B cell (primary cell): ENCODE results near the gene ZNF358.

Source experiments
- EZH2 ChIP-seq: IDR thresholded peaks from 2 replicates; pipeline ENCODE4 v1.6.1; 2012; ENCODE audit warnings: borderline replicate concordance, low read depth, mild to moderate bottlenecking, moderate library complexity, low read length; ENCODE audit not compliant: insufficient read depth, poor library complexity, severe bottlenecking
- TF ChIP-seq, protein P1 (sequence below): fragments of 200-600 bp; IDR thresholded peaks from one replicate; pipeline ENCODE4 v1.8.0; 2022; ENCODE audit warnings: antibody characterized with exemption, mild to moderate bottlenecking

DNA sequence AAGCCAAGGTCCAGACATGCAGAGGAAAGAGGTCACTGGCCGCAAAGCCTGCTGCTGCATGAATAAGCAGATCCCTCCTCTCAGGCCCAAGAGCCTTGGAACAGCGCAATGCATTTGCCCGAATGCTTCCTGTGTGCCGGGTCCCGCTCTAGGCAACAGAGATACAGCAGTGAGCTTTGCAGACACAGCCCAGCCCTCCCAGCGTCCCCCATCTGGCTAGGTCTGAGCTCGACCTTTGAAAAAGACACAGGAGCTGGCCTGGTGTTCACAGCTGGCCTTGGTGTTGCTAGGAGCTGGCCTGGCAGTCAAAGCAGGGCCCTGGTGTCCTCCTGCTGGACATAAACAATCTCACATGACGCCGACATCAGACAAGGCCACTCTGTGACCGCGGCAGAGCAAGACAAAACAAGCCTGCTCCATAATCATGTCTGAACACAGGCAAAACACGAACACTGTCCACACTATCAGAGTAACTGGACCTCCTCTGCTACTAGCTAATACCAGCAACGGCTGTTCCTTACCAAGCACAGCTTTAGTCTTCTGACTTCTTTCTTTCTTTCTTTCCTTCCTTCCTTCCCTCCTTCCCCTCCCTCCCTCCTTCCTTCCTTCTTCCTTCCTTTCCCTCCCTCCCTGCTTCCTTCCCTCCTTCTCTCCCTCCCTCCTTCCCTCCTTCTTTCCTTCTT lies 21.3 kb upstream of the ZNF358 start:
- TF ChIP-seq, protein P1, sequence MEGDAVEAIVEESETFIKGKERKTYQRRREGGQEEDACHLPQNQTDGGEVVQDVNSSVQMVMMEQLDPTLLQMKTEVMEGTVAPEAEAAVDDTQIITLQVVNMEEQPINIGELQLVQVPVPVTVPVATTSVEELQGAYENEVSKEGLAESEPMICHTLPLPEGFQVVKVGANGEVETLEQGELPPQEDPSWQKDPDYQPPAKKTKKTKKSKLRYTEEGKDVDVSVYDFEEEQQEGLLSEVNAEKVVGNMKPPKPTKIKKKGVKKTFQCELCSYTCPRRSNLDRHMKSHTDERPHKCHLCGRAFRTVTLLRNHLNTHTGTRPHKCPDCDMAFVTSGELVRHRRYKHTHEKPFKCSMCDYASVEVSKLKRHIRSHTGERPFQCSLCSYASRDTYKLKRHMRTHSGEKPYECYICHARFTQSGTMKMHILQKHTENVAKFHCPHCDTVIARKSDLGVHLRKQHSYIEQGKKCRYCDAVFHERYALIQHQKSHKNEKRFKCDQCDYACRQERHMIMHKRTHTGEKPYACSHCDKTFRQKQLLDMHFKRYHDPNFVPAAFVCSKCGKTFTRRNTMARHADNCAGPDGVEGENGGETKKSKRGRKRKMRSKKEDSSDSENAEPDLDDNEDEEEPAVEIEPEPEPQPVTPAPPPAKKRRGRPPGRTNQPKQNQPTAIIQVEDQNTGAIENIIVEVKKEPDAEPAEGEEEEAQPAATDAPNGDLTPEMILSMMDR, result no peak
- no peak for TF ChIP-seq EZH2
